PC-9 (cell line): ENCODE results near the gene FCRL1. TPM values are rescaled to one million over a fixed set of nuclear protein-coding genes. Genes with fewer than 3 reads are reported as not detected.

ENCODE experiments used
- BruUV-seq: library from RNA; stranded (reverse); fragments of 400-500 nt; replicated peaks from 2 replicates; lab custom pipeline; 2021; lab: Mats Ljungman, UMichigan
- CTCF ChIA-PET: fragments of 300-600 bp; sonication (Branson Sonifier 250); formaldehyde crosslinking; loops from one replicate; lab custom pipeline; 2022; ENCODE audit warnings: antibody characterized with exemption; lab: Charles Lee
- POLR2A ChIA-PET: fragments of 300-600 bp; sonication (Branson Sonifier 250); formaldehyde crosslinking; loops from one replicate; lab custom pipeline; 2022; ENCODE audit warnings: antibody characterized with exemption; ENCODE audit not compliant: unreplicated experiment; lab: Charles Lee
- DNase-seq, 2 experiments: peaks; one replicate each; pipeline versions ENCODE4 v3.0.0 to v3.0.0-alpha.2; 2015 to 2022; ENCODE audit warnings: mixed read lengths in 1 of 2
- H2AFZ ChIP-seq: fragments of 200-600 bp; sonication (generic); 2 replicates; pipeline ENCODE4 v1.8.1; 2017; ENCODE audit warnings: antibody characterized with exemption
- H3F3A ChIP-seq: fragments of 200-600 bp; sonication (generic); 2 replicates; pipeline ENCODE4 v1.8.1; 2017; ENCODE audit warnings: antibody characterized with exemption, mild to moderate bottlenecking, low read depth; ENCODE audit not compliant: insufficient read depth
- H3K27ac ChIP-seq: fragments of 200-600 bp; sonication (generic); 2 replicates; pipeline ENCODE4 v1.6.1; 2016; ENCODE audit warnings: mixed run types
- H3K27me3 ChIP-seq: fragments of 200-600 bp; sonication (generic); 2 replicates; pipeline ENCODE4 v1.6.1; 2016; ENCODE audit warnings: low read depth, mixed run types; ENCODE audit not compliant: insufficient read depth
- H3K36me3 ChIP-seq: fragments of 200-600 bp; sonication (generic); 2 replicates; pipeline ENCODE4 v1.6.1; 2016; ENCODE audit warnings: low read depth, mixed run types
- H3K4me1 ChIP-seq: fragments of 200-600 bp; sonication (generic); replicated peaks from 2 replicates; pipeline ENCODE4 v1.6.1; 2016; ENCODE audit warnings: mixed run types; ENCODE audit not compliant: insufficient read depth
- H3K4me2 ChIP-seq: fragments of 200-600 bp; sonication (generic); 2 replicates; pipeline ENCODE4 v1.6.1; 2017; ENCODE audit warnings: mixed run types
- H3K4me3 ChIP-seq: fragments of 200-600 bp; sonication (generic); 2 replicates; pipeline ENCODE4 v1.6.1; 2016; ENCODE audit warnings: mixed run types
- H3K79me2 ChIP-seq: fragments of 200-600 bp; sonication (generic); 2 replicates; pipeline ENCODE4 v1.6.1; 2017; ENCODE audit warnings: low read depth, mixed run types
- H3K9me2 ChIP-seq: fragments of 200-600 bp; sonication (generic); 2 replicates; pipeline ENCODE4 v1.8.1; 2017; ENCODE audit warnings: mild to moderate bottlenecking; ENCODE audit not compliant: insufficient read depth
- H3K9me3 ChIP-seq: fragments of 200-600 bp; sonication (generic); 2 replicates; pipeline ENCODE4 v1.8.1; 2016; ENCODE audit warnings: low read depth; ENCODE audit not compliant: insufficient read depth
- H4K20me1 ChIP-seq: fragments of 200-600 bp; sonication (generic); 2 replicates; pipeline ENCODE4 v1.8.1; 2017; ENCODE audit not compliant: insufficient read depth
- CTCF ChIP-seq: fragments of 200-600 bp; sonication (generic); conservative IDR thresholded peaks from 2 replicates; pipeline ENCODE4 v1.6.1; 2017; ENCODE audit warnings: mixed run types, antibody characterized with exemption, mild to moderate bottlenecking, moderate library complexity
- EZH2 ChIP-seq: fragments of 200-600 bp; sonication (generic); IDR thresholded peaks from 2 replicates; pipeline ENCODE4 v1.8.0; 2017; ENCODE audit warnings: antibody characterized with exemption, low read depth
- intact Hi-C: fragments of 100-400 bp; cut with micrococcal nuclease; formaldehyde crosslinking; loops from one replicate; pipeline ENCODE4 v1.10.0; 2022; ENCODE audit not compliant: unreplicated experiment
- total RNA-seq: library from RNA; stranded (reverse); gene quantifications from 2 replicates; pipeline ENCODE4 v1.2.3, GENCODE V29; 2021

Gene FCRL1
- total RNA-seq, 1 experiment from 2014 or later: not detected

DNA sequence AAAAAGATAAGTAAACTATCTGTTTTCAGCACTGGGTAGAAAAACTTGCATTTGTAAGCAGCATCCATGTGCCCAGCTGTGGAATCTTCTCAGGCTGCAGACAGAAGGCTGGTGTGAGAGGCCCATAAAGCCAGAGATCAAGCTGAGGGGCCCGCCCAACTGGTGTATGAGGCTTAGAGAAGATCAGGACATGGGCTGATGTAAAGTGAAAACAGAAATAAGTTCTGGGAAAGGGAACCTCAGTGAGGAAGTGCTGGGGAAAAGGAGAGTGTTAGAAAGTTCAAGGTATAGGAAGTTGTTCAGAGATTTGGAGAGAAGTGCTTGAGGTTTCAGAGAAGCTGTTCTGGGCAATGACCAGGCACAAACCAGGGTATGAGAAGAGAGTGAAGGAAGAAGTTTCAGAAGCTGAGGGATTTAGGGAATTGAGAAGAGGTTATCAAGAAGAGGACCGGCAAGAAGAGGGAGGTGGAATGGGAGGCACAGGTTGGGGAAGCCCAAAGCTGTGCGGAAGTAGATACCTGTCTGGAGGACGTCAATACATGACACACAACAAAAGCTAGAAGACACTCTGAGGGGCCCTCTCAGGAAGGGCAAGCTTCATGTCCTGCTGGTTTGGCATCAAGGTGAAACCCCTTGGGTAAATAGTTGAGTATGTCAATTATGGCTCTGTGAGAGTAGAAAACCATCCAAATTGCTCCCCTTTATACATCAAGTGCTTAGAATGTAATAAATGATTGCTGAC is 24.3 kb upstream of the FCRL1 start:
- intact Hi-C loops: no loop called here
- TF ChIP-seq EZH2 (no peak), CTCF (no peak)
- H3K27me3 ChIP-seq: peaks cover 12% of the 10 kb centered on the region; the same call in 1 of the 2 replicates
- H3K79me2 ChIP-seq: no peaks in the 10 kb centered on the region
- BruUV-seq: no TSS peak
- no peak overlapping the region for H3K27ac ChIP-seq
- ChIA-PET CTCF (no interaction called here), POLR2A (no interaction called here)
- no peaks in the 10 kb centered on the region for H3K4me1 ChIP-seq
- H3K36me3 ChIP-seq: no peaks in the 10 kb centered on the region
- H4K20me1 ChIP-seq: no peaks in the 10 kb centered on the region
- H3K9me3 ChIP-seq: no peaks in the 10 kb centered on the region
- no peak for DNase-seq
- no peak overlapping the region for H2AFZ ChIP-seq
- no peak overlapping the region for H3K4me3 ChIP-seq
- H3K9me2 ChIP-seq: no peaks in the 10 kb centered on the region
- H3F3A ChIP-seq: no peaks in the 10 kb centered on the region
- no peak overlapping the region for H3K4me2 ChIP-seq

DNA sequence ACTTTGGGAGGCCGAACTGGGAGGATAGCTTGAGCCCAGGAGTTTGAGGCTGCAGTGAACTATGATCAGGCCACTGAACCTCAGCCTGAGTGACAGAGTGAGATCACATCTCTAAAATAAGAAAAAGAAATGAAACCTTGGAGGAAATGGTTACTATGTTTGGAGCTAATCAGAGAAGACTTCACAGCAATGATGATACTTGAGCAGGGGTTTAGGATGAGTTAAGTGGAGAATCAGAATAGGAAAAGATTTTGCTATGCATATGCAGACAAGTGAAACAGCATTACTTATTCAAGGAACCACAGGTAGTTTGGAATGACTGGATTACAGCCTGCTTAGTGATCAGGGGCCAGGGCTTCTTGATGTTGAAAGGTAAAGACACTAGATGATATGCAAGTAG is 23.0 kb upstream of the FCRL1 start:
- H3K36me3 ChIP-seq: no peaks in the 10 kb centered on the region
- H3K9me3 ChIP-seq: no peaks in the 10 kb centered on the region
- TF ChIP-seq CTCF (no peak), EZH2 (no peak)
- no peaks in the 10 kb centered on the region for H3K79me2 ChIP-seq
- H3F3A ChIP-seq: no peaks in the 10 kb centered on the region
- no peak for DNase-seq
- ChIA-PET CTCF (no interaction called here), POLR2A (no interaction called here)
- no peaks in the 10 kb centered on the region for H3K9me2 ChIP-seq
- H3K4me2 ChIP-seq: no peak overlapping the region
- peaks cover 12% of the 10 kb centered on the region; the same call in 1 of the 2 replicates for H3K27me3 ChIP-seq
- BruUV-seq: no TSS peak
- no peaks in the 10 kb centered on the region for H3K4me1 ChIP-seq
- no peak overlapping the region for H2AFZ ChIP-seq
- intact Hi-C loops: no loop called here
- H3K4me3 ChIP-seq: no peak overlapping the region
- H4K20me1 ChIP-seq: no peaks in the 10 kb centered on the region
- no peak overlapping the region for H3K27ac ChIP-seq

DNA sequence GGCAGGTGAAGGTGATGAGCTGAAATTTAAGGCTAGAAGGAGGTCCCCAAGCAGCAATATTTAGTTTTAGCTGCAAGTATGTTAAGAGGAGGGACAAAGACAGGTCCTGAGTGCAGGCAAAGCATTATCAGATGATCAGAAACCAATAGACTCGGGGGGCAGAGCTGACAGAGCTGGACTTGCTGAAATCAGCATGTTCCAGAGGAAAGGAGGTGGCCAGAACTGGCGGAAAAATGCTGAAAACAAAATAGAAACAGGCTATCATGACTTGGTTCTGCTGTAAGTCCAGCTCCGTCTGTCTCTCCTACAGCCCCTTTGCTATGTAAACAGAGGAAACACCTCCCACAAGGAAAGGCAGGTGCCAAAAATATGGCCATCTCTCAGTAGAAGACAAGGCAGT is 21.8 kb upstream of the FCRL1 start, which contains the start of gene CD5L:
Gene CD5L, minus strand, starts transcription at position 101 of the 400 bp plus-strand sequence. CDS start 107 bp downstream, outside the sequence.
- Histone ChIP-seq H3K27me3 (peaks cover 21% of the 10 kb centered on the region), H3K79me2 (no peaks in the 10 kb centered on the region), H3K36me3 (no peaks in the 10 kb centered on the region), H3K4me2 (no peak within 1 kb of the TSS), H3K27ac (no peak within 1 kb of the TSS), H3K9me3 (no peaks in the 10 kb centered on the region), H3F3A (no peaks in the 10 kb centered on the region), H3K4me1 (no peaks in the 10 kb centered on the region), H3K4me3 (no peak within 1 kb of the TSS), H4K20me1 (no peaks in the 10 kb centered on the region), H2AFZ (no peak within 1 kb of the TSS), H3K9me2 (no peaks in the 10 kb centered on the region)
- ChIA-PET POLR2A (no interaction called here), CTCF (no interaction called here)
- no TSS peak for BruUV-seq
- no peak for TF ChIP-seq CTCF
- no peak for TF ChIP-seq EZH2
- DNase-seq: no peak
- intact Hi-C loops: no loop called here
